C4-2B (cell line): ENCODE results near the gene TMEM255A.

Source experiments
- H3K27ac ChIP-seq: fragments of 450-650 bp; 2 replicates; pipeline ENCODE4 v1.5.1; 2017
- ZFX ChIP-seq: fragments of 450-650 bp; IDR thresholded peaks from 2 replicates; pipeline ENCODE4 v1.6.1; 2017
- TF ChIP-seq, protein P1 (sequence below): fragments of 450-650 bp; conservative IDR thresholded peaks from 2 replicates; pipeline ENCODE4 v1.5.1; 2017; ENCODE audit warnings: mild to moderate bottlenecking

TMEM255A gene

DNA sequence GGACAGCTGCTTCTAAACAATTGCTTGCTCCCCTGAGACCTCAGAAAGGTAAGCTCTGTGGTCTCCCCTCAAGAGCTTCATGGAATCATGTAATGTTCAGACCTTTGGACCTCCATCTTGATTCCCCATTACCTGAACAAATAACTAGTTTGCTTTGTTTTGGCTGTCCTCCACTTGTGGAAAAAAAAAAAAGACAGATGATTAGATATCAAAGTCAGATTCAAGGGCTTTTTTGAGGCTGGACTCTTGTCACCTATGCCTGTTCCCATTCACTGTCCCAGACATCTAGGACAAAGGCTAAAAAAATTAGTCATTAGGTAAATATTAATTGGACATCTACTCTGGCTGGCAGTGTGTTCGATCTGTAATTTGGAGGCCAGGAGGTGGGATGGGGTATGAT, 13.3 kb downstream of the TMEM255A start:
- TF ChIP-seq, protein P1, sequence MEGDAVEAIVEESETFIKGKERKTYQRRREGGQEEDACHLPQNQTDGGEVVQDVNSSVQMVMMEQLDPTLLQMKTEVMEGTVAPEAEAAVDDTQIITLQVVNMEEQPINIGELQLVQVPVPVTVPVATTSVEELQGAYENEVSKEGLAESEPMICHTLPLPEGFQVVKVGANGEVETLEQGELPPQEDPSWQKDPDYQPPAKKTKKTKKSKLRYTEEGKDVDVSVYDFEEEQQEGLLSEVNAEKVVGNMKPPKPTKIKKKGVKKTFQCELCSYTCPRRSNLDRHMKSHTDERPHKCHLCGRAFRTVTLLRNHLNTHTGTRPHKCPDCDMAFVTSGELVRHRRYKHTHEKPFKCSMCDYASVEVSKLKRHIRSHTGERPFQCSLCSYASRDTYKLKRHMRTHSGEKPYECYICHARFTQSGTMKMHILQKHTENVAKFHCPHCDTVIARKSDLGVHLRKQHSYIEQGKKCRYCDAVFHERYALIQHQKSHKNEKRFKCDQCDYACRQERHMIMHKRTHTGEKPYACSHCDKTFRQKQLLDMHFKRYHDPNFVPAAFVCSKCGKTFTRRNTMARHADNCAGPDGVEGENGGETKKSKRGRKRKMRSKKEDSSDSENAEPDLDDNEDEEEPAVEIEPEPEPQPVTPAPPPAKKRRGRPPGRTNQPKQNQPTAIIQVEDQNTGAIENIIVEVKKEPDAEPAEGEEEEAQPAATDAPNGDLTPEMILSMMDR: no peak
- TF ChIP-seq ZFX: no peak
- H3K27ac ChIP-seq: no peak overlapping the region

DNA sequence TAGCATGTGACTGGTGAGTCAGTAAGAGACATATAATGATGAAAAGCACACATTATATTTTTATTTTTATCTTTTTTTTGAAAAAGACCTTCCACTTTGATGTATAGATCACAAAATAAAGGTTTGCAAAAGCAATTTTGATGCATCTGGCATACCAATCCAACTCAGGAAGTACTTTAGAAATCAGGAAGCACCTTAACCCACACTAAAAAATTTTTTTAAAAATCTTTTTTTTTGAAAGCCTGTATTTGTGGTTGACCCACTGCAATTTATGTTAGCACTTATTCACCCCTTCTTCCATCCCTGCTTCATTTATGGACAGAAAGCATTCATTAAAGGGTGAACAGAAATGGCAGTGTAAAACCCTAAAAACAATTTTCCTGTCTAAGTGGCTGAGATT, 16.6 kb downstream of the TMEM255A start:
- no peak for TF ChIP-seq ZFX
- TF ChIP-seq, protein P1: no peak
- no peak overlapping the region for H3K27ac ChIP-seq

DNA sequence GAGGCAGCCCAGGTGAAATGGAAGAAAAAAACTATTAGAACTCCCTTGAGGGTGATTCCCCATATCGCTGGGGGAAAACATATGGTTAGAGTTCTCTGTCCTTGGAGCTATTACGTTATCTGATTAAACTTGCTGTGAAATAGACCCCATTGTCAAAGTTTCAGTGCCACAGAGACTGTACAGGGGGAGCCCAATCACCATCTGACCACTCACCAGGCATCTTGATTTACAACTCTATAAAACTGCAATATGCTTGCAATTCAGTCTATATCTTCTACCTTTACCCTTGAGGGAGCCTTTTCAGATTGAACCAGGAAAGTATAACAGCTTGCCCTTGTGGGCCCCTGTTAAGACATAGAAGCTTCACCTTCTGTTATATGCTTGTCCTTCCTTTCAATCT, 18.2 kb downstream of the TMEM255A start:
- H3K27ac ChIP-seq: no peak overlapping the region
- no peak for TF ChIP-seq ZFX
- TF ChIP-seq, protein P1: no peak

DNA sequence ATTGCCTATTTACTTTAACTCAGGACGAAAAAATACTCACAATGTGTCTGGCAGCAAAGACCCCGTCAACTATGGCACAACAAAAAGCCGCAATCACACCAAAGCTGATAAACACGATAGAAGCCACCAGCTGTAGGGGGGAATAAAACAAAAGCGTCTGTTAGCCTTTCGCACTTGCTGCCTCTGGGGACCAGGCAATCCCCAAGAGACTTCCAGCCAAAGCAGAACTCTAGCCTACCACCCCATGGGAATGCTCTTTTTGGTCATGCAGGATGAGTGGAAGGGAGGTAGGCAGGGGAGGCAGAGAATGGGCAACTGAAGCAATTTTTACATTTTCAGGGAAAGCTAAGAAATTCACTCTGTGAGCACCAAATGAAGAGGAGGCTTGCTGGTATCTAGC, 20.1 kb downstream of the TMEM255A start:
- TF ChIP-seq, protein P1: no peak
- no peak for TF ChIP-seq ZFX
- H3K27ac ChIP-seq: no peak overlapping the region

DNA sequence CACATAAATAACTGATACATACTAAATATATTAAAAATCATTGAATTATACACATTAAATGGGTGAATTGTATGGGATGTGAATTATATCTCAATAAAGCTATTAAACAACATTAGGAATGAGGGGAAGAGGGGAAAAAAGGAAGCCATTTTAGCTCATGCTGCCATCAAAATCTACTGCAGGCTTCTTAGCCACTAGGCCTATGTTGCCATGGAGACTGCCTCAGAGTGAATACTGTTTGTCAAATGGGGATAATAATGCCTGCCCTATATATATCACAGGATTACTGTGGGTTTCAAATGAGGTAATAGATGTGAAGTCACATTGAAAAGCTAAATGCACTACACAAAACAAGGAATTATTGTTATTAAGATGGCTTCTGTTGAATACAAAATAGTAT, 21.2 kb downstream of the TMEM255A start:
- H3K27ac ChIP-seq: no peak overlapping the region
- no peak for TF ChIP-seq ZFX
- TF ChIP-seq, protein P1: no peak

DNA sequence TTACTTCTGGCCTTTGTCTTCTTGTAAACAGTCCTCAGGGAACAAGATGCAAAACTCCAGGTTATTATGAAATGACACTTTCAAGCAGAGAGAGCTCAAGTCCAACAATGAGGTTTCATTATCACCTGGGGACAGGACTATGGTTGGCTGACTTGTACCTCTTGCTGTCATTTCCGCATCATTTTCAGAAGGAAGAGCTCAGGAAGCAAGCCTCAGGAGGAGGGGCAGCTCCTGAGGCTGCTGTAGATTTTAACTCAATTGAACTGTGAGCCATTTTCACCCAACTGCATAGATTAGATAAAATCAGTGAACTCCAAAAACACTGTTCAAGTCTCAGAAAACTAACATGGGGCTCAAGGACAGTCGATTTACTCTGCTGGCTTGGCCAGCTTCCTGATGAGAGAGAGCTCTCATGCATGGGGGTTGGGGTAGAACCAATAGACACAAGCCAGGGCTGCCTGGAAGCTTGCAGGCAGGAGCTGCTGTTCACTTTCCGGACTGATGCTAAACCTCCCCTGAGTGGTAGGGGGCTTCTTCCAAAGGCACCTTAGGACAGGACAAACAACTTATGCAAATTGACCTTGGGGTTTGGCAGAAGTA, 23.6 kb downstream of the TMEM255A start:
- TF ChIP-seq, protein P1: no peak
- TF ChIP-seq ZFX: no peak
- H3K27ac ChIP-seq: no peak overlapping the region

DNA sequence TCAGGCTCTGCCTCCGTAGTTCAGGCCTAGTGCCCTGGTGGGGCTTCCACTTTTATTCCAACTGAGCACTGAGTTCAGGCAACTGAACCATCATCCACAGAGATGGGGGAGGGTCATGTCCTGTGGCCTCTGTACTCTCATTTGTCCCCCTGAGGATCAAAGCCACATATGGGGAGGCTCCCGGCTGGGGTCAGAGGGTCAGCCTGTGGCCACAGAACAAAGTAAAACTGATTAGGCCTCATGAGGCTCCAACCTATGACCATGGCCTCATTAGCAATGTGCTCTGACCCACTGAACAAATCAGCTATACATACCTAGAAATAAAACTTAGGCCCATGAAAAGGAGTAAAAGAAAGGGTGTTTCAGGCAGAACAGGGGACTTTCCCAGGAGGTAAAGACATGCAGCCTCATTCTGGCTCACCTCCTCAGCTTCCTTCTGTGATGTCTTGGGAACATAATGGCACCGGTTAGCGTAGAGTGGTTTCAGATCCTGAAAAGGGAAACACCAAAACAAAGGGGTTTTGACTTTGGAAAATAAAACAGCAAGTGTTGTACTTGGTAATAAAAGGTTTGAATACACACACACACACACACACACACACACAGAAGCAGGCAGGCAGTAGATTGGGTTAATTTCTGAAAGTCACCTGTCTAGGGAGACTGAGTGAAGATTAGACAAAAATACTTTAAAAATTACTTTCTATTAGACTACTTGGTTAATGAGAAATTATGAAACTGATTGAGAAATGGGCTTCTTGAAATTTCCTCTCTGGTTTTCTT, 24.3 kb downstream of the TMEM255A start:
- no peak overlapping the region for H3K27ac ChIP-seq
- TF ChIP-seq, protein P1: no peak
- no peak for TF ChIP-seq ZFX
